GM15510 (cell line): ENCODE results near the gene SP140.

Source experiments
- POLR2A ChIP-seq: IDR thresholded peaks from 3 replicates; pipeline ENCODE4 v1.6.1; 2011; ENCODE audit warnings: borderline replicate concordance; ENCODE audit not compliant: insufficient read length; ENCODE audit errors: extremely low read depth

Gene SP140

GRCh38 chr2:230329946-230330605 is 104.5 kb downstream of the SP140 start:
- no peak for TF ChIP-seq POLR2A

DNA sequence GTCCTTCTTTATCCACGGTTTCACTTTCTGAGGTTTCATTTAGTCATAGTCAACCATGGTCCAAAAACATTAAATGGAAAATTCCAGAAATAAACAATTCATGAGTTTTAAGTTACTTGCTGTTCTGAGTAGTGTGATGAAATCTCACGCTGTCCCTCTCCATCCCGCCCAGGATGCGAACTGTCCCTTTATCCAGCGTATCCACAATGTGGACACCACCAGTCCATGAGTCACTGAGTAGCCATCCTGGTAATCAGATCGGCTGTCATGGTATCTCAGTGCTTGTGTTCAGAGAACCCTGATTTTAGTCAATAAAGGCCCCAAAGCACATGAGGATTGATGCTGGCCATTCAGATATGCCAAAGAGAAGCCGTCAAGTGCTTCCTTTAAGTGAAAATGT is 105.2 kb downstream of the SP140 start:
- TF ChIP-seq POLR2A: no peak

DNA sequence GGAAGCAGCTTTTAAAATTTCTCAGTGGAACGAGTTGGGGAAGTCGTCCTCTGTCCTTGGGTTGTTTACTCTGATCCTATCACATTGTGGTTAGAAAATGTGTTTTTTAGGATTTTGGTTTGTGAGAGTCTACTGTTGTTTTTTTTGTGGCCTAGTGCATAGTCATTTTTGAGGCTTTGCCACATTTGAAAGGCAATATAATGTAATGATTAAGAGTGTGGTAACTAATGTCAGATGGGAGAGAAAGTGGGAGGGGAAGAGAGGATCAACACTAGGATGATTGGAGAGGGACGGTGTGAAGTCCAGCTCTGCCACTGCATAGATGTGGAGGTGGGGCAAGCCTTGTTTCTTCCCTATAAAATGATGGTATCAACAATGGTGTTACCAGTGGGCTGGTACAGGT is 109.9 kb downstream of the SP140 start:
- TF ChIP-seq POLR2A: no peak

DNA sequence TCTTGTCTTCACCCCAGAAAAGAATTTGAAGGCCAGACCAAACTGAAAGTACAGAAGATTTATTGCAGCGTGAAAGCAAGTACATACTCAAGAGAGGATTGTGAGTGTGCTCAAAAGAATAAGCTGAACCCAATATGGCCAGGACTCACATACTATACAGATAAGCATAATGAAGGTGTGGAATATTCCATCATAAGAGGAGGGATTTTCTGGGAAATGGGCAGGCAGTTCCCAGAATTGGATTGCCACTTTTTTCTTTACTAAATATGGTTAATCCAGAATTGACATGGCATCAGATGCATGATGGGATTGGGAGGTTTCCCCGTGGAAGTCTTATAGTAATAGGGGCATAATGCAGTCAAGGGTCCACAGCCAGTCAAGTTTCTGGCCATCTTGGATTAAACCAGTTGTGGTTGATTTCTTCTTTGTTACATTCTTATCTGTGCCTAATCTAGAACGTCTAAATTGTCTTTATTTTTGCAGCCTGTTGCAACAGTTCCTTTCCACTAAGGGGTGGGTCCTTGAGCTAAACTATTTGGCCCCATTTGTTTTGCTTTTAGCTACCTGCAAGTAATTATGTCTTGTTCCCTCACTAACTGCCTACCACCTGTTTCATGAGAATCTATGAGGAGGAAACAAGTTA is 110.4 kb downstream of the SP140 start:
- TF ChIP-seq POLR2A: no peak

- TF ChIP-seq POLR2A: no peak
These were observed 118.2 kb downstream of the SP140 start for GRCh38 chr2:230343747-230344146.

GRCh38 chr2:230346465-230346864 is 120.9 kb downstream of the SP140 start:
- TF ChIP-seq POLR2A: no peak

DNA sequence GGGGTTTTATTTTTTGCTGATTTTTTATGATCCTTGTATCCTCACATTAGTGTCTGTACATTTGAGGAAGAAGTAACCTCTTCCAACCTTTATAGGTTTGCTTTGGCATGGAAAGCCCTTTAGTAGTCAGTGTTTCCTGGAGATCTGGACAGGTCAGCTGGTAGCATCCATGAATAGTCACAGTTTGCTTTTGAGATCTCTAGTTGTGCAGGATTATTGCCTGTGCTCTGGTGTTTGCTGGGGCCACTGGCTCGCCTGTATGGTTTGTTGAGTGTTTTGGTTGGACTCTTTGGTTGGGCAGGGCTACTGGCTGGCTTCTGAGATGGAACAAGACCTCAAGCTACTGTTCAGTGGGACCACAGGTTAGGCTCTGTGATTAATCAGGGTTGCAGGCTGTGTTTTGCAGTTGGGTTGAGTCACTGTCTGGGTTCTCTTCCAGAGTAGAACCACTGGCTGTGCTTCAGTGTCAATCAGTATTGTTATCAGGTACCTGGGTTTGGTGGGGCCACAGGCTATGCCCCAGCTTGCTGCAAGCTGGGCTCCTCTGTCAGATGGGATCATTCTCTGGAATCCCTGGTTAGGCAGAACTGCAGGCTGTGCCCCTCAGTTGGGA is 121.5 kb downstream of the SP140 start:
- no peak for TF ChIP-seq POLR2A

- TF ChIP-seq POLR2A: no peak
These were observed 122.2 kb downstream of the SP140 start for GRCh38 chr2:230347659-230348305.

DNA sequence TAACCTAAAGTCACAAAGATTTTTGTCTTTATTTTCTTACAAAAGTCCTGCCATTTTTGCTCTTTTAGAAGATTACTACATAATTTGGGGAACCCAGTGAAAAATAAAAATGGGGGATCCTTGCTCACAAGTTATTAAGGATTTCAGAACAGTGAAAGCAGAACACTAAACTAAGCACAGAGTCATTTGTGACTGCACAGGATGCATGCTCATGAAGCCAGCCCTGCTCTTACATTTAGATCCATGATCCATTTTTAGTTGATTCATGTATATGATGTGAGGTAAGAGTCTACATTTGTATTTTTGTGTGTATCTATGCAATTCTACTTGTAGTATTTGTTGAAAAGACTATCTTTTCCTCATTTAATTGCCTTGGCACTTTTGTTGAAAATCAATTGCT is 123.3 kb downstream of the SP140 start:
- no peak for TF ChIP-seq POLR2A

- no peak for TF ChIP-seq POLR2A
These were observed 130.5 kb downstream of the SP140 start for GRCh38 chr2:230356084-230356483.

GRCh38 chr2:230358305-230358704 is 132.8 kb downstream of the SP140 start:
- TF ChIP-seq POLR2A: no peak

DNA sequence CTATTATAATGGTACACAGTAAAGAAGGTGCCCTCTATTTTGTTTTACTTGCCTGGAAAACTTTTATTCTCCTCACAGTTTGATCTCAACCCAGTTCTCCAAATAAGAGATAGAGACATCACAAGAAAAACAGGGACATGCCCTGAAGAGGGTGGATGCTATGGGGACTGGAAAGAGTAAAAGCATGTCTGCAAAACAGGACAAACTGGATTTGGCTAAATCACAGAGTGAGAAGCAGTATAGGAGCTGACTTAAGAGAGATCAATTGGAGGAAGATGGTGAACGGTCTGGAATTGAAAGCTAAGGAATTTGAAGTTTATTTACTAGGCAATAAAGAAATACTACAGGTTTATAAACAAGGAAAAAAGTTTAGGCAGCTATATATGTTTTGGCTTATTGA is 134.5 kb downstream of the SP140 start:
- no peak for TF ChIP-seq POLR2A

DNA sequence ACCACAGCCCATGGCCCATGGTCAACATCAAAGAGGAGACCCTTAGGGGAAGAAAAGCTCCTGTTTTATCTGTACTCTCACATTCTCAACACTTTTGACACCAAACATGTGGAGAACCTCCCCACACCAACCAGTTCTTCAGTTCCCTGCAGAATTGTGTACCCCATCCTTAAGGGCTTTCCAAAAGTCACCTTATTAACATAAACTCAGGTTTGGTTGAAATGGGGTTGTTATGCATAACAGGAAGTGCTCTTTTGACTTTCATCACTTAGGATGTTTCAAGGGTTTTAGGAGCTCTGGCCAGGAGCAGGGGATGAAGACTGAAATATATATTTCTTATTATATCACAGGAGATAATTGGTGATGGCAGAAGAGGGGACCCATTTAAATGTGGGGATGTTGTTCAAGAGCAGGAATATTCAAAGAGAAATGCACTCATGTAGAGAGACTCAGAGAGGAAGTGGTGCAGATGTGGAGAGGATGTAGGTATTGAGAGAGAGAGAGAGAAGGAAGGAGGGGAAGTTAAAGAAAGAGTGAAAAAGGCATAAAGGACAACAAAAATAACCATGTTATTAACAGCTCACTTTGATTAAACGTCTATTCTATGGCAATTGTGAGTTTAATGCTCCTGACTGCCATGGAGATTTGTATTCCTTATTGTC is 136.6 kb downstream of the SP140 start:
- TF ChIP-seq POLR2A: no peak
